ENCODE data around the gene AP1AR. TPM values are rescaled to one million over a fixed set of nuclear protein-coding genes. Genes with fewer than 3 reads are reported as not detected.

The AP1AR gene
- total and polyA plus RNA-seq, 2 of the 8 experiments (the other 6 are each of a cell fraction or from before 2014, with no cell fraction given): 5.3 to 27.7 TPM

GRCh38 chr4:112280386-112281056 is 48.9 kb downstream of the AP1AR start (continued):
- TF ChIP-seq, protein P1, sequence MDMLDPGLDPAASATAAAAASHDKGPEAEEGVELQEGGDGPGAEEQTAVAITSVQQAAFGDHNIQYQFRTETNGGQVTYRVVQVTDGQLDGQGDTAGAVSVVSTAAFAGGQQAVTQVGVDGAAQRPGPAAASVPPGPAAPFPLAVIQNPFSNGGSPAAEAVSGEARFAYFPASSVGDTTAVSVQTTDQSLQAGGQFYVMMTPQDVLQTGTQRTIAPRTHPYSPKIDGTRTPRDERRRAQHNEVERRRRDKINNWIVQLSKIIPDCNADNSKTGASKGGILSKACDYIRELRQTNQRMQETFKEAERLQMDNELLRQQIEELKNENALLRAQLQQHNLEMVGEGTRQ (IDR thresholded peaks at IDR 0.05; ENCODE audit: low read length): no peak
- no peak for TF ChIP-seq RBBP5 (IDR thresholded peaks at IDR 0.05; ENCODE audit: borderline replicate concordance, low read depth, low read length)
- no peak for TF ChIP-seq YY1 (IDR thresholded peaks at IDR 0.05; ENCODE audit: low read depth, low read length)
- no peak for TF ChIP-seq RFX5 (IDR thresholded peaks at IDR 0.05; ENCODE audit: borderline replicate concordance, low read depth, low read length)
- TF ChIP-seq, protein P2, sequence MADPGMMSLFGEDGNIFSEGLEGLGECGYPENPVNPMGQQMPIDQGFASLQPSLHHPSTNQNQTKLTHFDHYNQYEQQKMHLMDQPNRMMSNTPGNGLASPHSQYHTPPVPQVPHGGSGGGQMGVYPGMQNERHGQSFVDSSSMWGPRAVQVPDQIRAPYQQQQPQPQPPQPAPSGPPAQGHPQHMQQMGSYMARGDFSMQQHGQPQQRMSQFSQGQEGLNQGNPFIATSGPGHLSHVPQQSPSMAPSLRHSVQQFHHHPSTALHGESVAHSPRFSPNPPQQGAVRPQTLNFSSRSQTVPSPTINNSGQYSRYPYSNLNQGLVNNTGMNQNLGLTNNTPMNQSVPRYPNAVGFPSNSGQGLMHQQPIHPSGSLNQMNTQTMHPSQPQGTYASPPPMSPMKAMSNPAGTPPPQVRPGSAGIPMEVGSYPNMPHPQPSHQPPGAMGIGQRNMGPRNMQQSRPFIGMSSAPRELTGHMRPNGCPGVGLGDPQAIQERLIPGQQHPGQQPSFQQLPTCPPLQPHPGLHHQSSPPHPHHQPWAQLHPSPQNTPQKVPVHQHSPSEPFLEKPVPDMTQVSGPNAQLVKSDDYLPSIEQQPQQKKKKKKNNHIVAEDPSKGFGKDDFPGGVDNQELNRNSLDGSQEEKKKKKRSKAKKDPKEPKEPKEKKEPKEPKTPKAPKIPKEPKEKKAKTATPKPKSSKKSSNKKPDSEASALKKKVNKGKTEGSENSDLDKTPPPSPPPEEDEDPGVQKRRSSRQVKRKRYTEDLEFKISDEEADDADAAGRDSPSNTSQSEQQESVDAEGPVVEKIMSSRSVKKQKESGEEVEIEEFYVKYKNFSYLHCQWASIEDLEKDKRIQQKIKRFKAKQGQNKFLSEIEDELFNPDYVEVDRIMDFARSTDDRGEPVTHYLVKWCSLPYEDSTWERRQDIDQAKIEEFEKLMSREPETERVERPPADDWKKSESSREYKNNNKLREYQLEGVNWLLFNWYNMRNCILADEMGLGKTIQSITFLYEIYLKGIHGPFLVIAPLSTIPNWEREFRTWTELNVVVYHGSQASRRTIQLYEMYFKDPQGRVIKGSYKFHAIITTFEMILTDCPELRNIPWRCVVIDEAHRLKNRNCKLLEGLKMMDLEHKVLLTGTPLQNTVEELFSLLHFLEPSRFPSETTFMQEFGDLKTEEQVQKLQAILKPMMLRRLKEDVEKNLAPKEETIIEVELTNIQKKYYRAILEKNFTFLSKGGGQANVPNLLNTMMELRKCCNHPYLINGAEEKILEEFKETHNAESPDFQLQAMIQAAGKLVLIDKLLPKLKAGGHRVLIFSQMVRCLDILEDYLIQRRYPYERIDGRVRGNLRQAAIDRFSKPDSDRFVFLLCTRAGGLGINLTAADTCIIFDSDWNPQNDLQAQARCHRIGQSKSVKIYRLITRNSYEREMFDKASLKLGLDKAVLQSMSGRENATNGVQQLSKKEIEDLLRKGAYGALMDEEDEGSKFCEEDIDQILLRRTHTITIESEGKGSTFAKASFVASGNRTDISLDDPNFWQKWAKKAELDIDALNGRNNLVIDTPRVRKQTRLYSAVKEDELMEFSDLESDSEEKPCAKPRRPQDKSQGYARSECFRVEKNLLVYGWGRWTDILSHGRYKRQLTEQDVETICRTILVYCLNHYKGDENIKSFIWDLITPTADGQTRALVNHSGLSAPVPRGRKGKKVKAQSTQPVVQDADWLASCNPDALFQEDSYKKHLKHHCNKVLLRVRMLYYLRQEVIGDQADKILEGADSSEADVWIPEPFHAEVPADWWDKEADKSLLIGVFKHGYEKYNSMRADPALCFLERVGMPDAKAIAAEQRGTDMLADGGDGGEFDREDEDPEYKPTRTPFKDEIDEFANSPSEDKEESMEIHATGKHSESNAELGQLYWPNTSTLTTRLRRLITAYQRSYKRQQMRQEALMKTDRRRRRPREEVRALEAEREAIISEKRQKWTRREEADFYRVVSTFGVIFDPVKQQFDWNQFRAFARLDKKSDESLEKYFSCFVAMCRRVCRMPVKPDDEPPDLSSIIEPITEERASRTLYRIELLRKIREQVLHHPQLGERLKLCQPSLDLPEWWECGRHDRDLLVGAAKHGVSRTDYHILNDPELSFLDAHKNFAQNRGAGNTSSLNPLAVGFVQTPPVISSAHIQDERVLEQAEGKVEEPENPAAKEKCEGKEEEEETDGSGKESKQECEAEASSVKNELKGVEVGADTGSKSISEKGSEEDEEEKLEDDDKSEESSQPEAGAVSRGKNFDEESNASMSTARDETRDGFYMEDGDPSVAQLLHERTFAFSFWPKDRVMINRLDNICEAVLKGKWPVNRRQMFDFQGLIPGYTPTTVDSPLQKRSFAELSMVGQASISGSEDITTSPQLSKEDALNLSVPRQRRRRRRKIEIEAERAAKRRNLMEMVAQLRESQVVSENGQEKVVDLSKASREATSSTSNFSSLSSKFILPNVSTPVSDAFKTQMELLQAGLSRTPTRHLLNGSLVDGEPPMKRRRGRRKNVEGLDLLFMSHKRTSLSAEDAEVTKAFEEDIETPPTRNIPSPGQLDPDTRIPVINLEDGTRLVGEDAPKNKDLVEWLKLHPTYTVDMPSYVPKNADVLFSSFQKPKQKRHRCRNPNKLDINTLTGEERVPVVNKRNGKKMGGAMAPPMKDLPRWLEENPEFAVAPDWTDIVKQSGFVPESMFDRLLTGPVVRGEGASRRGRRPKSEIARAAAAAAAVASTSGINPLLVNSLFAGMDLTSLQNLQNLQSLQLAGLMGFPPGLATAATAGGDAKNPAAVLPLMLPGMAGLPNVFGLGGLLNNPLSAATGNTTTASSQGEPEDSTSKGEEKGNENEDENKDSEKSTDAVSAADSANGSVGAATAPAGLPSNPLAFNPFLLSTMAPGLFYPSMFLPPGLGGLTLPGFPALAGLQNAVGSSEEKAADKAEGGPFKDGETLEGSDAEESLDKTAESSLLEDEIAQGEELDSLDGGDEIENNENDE (IDR thresholded peaks at IDR 0.05; ENCODE audit: insufficient replicate concordance, low read length): no peak
